Breast epithelium (tissue), 3 donors: ENCODE results near the gene ARHGEF4.

ENCODE experiments used
- CTCF ChIP-seq, 3 donors: fragments of 450-650 bp; IDR thresholded peaks; one replicate each; pipeline ENCODE4 v1.5.1; 2016 to 2017; ENCODE audit warnings: antibody characterized with exemption in 3 of 3, mild to moderate bottlenecking in 3 of 3, moderate library complexity in 3 of 3
- POLR2A ChIP-seq: fragments of 450-650 bp; IDR thresholded peaks from one replicate; pipeline ENCODE4 v1.6.1; 2016; ENCODE audit warnings: antibody characterized with exemption, mild to moderate bottlenecking, moderate library complexity
- POLR2AphosphoS5 ChIP-seq, 3 donors: sonication (generic); formaldehyde crosslinking; IDR thresholded peaks; one replicate each; pipeline ENCODE4 v1.6.1; 2017; ENCODE audit warnings: antibody characterized with exemption in 3 of 3

- TF ChIP-seq CTCF (IDR thresholded peaks at IDR 0.05): no peak
- TF ChIP-seq POLR2A: no peak
- TF ChIP-seq POLR2AphosphoS5 (IDR thresholded peaks at IDR 0.05): no peak
These were observed 17.5 kb upstream of the ARHGEF4 start for GRCh38 chr2:130819226-130819607.
